Gastrocnemius medialis (tissue), 4 donors: ENCODE results near the gene ME3.

Experiments used
- POLR2A ChIP-seq, 2 donors: fragments of 450-650 bp; IDR thresholded peaks; one replicate each; pipeline ENCODE4 v1.6.1; 2017; ENCODE audit warnings: antibody characterized with exemption in 2 of 2, mild to moderate bottlenecking in 2 of 2, moderate library complexity in 2 of 2
- TF ChIP-seq, protein P1 (sequence below), 5 experiments: fragments of 450-650 bp in 3 of 5; fragments of 200-600 bp in 2 of 5; sonication (generic) in 2 of 5; IDR thresholded peaks in 4 of 5; conservative IDR thresholded peaks in 1 of 5; 1 replicate in 4 of 5; 2 replicates in 1 of 5; pipeline ENCODE4 v1.5.1; 2016 to 2019; ENCODE audit warnings: antibody characterized with exemption in 5 of 5, mild to moderate bottlenecking in 3 of 5, moderate library complexity in 3 of 5

GRCh38 chr11:86589204-86589603 lies 83.2 kb downstream of the ME3 start:
- TF ChIP-seq, protein P1, sequence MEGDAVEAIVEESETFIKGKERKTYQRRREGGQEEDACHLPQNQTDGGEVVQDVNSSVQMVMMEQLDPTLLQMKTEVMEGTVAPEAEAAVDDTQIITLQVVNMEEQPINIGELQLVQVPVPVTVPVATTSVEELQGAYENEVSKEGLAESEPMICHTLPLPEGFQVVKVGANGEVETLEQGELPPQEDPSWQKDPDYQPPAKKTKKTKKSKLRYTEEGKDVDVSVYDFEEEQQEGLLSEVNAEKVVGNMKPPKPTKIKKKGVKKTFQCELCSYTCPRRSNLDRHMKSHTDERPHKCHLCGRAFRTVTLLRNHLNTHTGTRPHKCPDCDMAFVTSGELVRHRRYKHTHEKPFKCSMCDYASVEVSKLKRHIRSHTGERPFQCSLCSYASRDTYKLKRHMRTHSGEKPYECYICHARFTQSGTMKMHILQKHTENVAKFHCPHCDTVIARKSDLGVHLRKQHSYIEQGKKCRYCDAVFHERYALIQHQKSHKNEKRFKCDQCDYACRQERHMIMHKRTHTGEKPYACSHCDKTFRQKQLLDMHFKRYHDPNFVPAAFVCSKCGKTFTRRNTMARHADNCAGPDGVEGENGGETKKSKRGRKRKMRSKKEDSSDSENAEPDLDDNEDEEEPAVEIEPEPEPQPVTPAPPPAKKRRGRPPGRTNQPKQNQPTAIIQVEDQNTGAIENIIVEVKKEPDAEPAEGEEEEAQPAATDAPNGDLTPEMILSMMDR (IDR thresholded peaks at IDR 0.05 in 4 of 5, conservative IDR thresholded peaks at IDR 0.05 in 1 of 5), result no peak
- TF ChIP-seq POLR2A (IDR thresholded peaks at IDR 0.05), result no peak
